Stimulated activated CD8-positive, alpha-beta memory T cell treated with anti-CD3 and anti-CD28 coated beads, Interleukin-15, amount 100 ng/mL, for 4 hours (primary cell): ENCODE measurements around the gene TUBD1.
"Not testable (repeated sequence)": the region's sequence is repeated elsewhere in the genome, so short reads cannot be mapped to it uniquely, and the experiment has no call there.

ENCODE experiments used
- DNase-seq, 2 donors: peaks; one replicate each; pipeline ENCODE4 v3.0.0-alpha.2; 2020; ENCODE audit warnings: low read depth in 2 of 2

The TUBD1 gene

GRCh38 chr17:59844884-59845594 is 47.7 kb downstream of the TUBD1 start:
- DNase-seq: no peak

GRCh38 chr17:59842901-59843652 is 49.7 kb downstream of the TUBD1 start:
- DNase-seq: peak in 1 of 2 donors; percentile 61

GRCh38 chr17:59841882-59842263 is 50.9 kb downstream of the TUBD1 start:
- DNase-seq: not testable (repeated sequence)

- not testable (repeated sequence) for DNase-seq
These were observed 51.5 kb downstream of the TUBD1 start for GRCh38 chr17:59841091-59841881.

- DNase-seq: no peak
These were observed 52.2 kb downstream of the TUBD1 start for GRCh38 chr17:59840329-59841090.

- DNase-seq: no peak
These were observed 53.0 kb downstream of the TUBD1 start for GRCh38 chr17:59839651-59840328.

GRCh38 chr17:59838052-59838916 is 54.5 kb downstream of the TUBD1 start:
- DNase-seq: no peak

DNA sequence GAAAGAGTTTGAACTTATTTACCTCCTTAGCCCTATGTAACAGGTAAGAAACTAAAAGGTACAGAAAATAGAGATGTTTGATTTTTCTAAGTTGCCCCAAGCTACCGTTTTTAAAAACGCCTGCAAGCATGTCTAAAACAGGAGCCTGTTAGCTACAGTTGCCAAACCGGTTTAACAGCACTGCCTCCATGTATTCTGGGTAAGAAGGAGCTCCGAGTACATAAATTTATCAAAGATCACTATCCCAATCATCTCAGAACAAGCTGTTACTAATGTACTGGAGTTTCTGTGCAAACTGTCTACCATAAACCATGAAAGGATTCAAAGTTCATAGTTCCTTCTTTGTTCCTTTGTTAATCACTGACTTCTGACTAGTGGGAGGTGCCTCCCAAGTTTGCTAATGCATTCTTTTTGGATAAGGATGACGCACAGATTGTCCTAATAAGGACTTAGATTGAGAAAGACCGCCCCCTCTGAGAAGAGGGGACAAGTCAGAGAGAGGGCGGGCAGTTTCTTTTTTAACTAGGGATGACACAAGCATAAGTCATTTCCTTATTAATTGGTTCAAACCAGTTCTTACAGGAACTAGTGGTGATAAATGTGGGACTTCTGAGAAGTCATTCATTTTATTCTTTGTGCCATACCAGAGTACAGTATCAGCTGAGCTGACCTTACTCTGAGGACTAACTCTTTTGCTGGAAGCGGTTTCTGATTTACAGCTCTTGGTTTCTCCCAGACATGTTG is 55.3 kb downstream of the TUBD1 start:
- DNase-seq: peak in 1 of 2 donors; percentile 65

GRCh38 chr17:59832883-59833379 is 59.8 kb downstream of the TUBD1 start:
- DNase-seq: no peak

GRCh38 chr17:59830846-59831486 is 61.8 kb downstream of the TUBD1 start:
- DNase-seq: no peak

DNA sequence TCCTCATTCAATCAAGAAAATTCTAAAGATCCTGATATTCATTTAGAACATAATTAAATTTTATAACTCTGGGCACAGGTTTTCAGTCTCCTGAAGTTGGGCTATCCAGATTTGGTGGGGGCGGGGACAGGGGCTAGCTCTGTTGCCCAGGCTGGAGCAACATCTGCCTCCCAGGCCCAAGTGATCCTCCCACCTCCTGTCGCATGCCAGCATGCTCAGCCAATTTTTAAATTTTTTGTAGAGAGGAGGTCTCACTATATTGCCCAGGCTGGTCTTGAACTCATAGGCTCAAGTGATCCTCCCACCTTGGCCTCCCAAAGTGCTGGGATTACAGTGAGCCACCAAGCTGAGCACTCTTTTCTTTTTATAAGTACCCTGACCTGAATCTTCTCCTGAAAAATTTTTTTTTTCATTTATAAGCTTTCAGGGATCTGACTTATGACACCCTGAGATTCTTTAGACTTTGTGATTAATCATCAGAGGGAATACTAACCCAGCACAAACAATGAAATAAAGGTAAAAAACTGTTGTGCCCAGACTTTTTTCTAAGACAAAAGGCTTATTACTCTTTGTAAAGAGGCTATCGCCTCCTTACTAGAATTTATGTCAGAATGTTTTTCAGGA is 62.6 kb downstream of the TUBD1 start:
- no peak for DNase-seq

DNA sequence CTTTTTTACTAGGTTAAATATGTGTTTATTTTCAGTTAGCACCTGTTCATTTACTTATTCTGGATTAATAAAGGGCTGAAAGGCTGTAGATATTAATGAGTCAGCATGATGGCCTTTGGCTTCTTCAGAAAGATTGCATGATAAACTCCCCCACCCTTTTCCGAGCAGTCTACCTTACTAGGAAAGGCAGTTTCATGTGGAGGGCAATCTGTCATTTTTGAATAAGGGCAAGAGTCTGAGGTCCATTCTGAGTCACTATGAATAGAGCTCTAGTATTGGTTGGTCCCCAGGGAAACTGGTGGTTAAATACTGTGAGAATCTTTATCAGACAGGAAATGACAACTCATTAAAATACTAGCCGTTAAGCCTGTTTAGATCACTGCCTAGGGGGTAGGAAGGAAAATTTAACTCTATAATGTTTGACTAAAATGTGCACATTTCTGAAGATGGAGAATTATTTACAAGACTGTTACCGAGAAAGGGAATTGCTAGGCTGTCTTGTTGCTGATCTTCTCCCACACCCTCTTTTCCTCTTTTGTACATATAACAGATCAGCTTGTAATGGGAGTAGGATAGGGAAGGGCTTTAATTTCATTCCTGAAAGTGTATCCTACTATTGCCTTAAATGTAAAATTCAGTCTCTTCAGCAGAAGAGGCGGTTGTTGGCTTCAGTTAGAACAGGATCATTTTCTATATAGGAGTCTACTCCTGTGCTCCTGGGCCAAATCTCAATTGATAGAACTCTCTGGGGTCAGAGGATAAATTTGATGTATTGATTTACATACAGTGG is 63.3 kb downstream of the TUBD1 start:
- peak in 1 of 2 donors; percentile 39 for DNase-seq

GRCh38 chr17:59828819-59829216 is 63.9 kb downstream of the TUBD1 start:
- DNase-seq: not testable (repeated sequence)

- no peak for DNase-seq
These were observed 64.3 kb downstream of the TUBD1 start for GRCh38 chr17:59828478-59828760.

GRCh38 chr17:59827721-59828477 is 64.8 kb downstream of the TUBD1 start:
- DNase-seq: no peak

DNA sequence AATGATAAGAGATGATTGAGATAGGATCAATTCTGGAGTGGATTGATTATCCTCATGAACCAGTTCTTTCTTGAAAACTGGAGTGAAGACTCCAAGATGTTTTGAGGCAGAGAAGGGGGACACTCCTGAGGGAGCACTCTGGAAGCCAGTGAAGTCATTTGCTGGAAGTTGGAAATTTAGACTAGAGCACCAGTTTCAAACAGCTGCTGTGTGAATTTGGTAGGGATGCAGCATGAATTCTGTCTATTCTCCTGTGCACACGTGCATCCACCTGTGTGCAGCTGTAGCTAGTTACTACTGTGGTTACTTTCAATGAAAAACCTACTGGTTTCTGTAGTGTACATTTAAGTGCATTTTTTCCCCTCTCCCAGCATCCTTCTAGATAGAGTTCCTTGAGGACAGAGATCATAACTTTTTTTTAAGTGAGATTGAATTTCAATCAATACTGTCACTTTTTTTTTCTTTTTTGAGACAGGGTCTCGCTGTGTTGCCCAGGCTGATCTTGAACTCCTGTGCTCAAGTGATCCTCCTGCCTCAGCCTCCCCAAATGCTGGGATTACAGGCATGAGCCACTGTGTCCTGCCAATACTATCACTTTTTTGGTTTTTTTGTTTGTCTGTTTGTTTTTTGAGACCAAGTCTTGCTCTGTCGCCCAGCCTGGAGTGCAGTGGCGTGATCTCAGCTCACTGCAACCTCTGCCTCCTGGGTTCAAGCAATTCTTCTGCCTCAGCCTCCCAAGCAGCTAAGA is 65.9 kb downstream of the TUBD1 start:
- no peak for DNase-seq
